Endothelial cell of umbilical vein (primary cell): ENCODE measurements around the gene FAM149B1. TPM values are rescaled to one million over a fixed set of nuclear protein-coding genes. Genes with fewer than 3 reads are reported as not detected.

ENCODE experiments used
- BruUV-seq: library from RNA; stranded (reverse); fragments of 400-500 nt; replicated peaks from 2 replicates; lab custom pipeline; 2021; lab: Mats Ljungman, UMichigan
- CTCF ChIA-PET: fragments of 300-600, 350-600 bp; sonication (Branson Sonifier 250); formaldehyde crosslinking; loops from one replicate; lab custom pipeline; 2021; ENCODE audit warnings: antibody characterized with exemption, inconsistent platforms; lab: Charles Lee
- POLR2A ChIA-PET: fragments of 300-600, 350-600 bp; sonication (Branson Sonifier 250); formaldehyde crosslinking; loops from one replicate; lab custom pipeline; 2021; ENCODE audit warnings: antibody characterized with exemption, inconsistent platforms; lab: Charles Lee
- DNase-seq: peaks from one replicate; pipeline ENCODE4 v3.0.0-alpha.2; 2011; ENCODE audit warnings: low read depth, low spot score
- FAIRE-seq: peaks from 2 replicates; lab custom pipeline; 2011; peaks lifted over from hg19 to GRCh38; lab: Jason Lieb, UNC
- H2AFZ ChIP-seq: 2 replicates; pipeline ENCODE4 v1.6.0; 2012; ENCODE audit warnings: low read depth, low read length, control low read depth, inconsistent platforms
- H3K27ac ChIP-seq: 2 replicates; pipeline ENCODE4 v1.5.1; 2011; ENCODE audit warnings: low read depth, mild to moderate bottlenecking, control low read depth, low read length, moderate library complexity; ENCODE audit not compliant: insufficient read depth
- H3K27me3 ChIP-seq, 2 experiments: 2 replicates each; pipeline versions ENCODE4 v1.6.0 to v1.6.1; 2011; ENCODE audit warnings: low read length in 2 of 2, mixed read lengths in 1 of 2; ENCODE audit not compliant: control insufficient read depth in 2 of 2, insufficient read depth in 2 of 2
- H3K36me3 ChIP-seq, 2 experiments: 2 replicates in 1 of 2; 3 replicates in 1 of 2; pipeline ENCODE4 v1.5.1; 2011; ENCODE audit warnings: low read length in 2 of 2, mild to moderate bottlenecking in 1 of 2, moderate library complexity in 1 of 2; ENCODE audit not compliant: control insufficient read depth in 2 of 2, insufficient read depth in 2 of 2; ENCODE audit errors: extremely low read depth in 1 of 2
- H3K4me1 ChIP-seq: 3 replicates; pipeline ENCODE4 v1.5.1; 2011; ENCODE audit warnings: mild to moderate bottlenecking, low read length; ENCODE audit not compliant: control insufficient read depth, insufficient read depth; ENCODE audit errors: extremely low read depth
- H3K4me2 ChIP-seq: 2 replicates; pipeline ENCODE4 v1.6.1; 2011; ENCODE audit warnings: low read length, control low read depth, mixed read lengths; ENCODE audit not compliant: insufficient read depth
- H3K4me3 ChIP-seq, 3 experiments: fragments of 200-600 bp in 1 of 3; sonication (generic), shearing (Covaris generic) in 1 of 3; replicated peaks in 1 of 3; 2 replicates each; pipeline ENCODE4 v1.5.1; 2011 to 2016; ENCODE audit warnings: control low read depth in 3 of 3, low read length in 3 of 3, mild to moderate bottlenecking in 2 of 3, inconsistent platforms in 1 of 3, low read depth in 1 of 3, moderate library complexity in 1 of 3; ENCODE audit not compliant: insufficient read depth in 1 of 3
- H3K79me2 ChIP-seq: 2 replicates; pipeline ENCODE4 v1.6.0; 2012; ENCODE audit warnings: low read length, inconsistent platforms; ENCODE audit not compliant: control insufficient read depth, insufficient read depth
- H3K9ac ChIP-seq: replicated peaks from 2 replicates; pipeline ENCODE3; 2011; ENCODE audit warnings: low read length, control low read depth; ENCODE audit not compliant: insufficient read depth; ENCODE audit errors: extremely low read depth
- H3K9me1 ChIP-seq: replicated peaks from 3 replicates; pipeline ENCODE4 v1.6.0; 2011; ENCODE audit warnings: mild to moderate bottlenecking, low read length; ENCODE audit not compliant: control insufficient read depth, insufficient read depth; ENCODE audit errors: extremely low read depth
- H3K9me3 ChIP-seq: replicated peaks from 2 replicates; pipeline ENCODE4 v1.5.1; 2012; ENCODE audit warnings: low read length, inconsistent platforms; ENCODE audit not compliant: control insufficient read depth, insufficient read depth
- H4K20me1 ChIP-seq: replicated peaks from 2 replicates; pipeline ENCODE3; 2011; ENCODE audit warnings: mild to moderate bottlenecking, low read length; ENCODE audit not compliant: control insufficient read depth, insufficient read depth; ENCODE audit errors: extremely low read depth
- CTCF ChIP-seq, 2 donors: IDR thresholded peaks; 1 replicate in 1 of 2; 2 replicates in 1 of 2; pipeline ENCODE4 v1.5.1; 2011; ENCODE audit warnings: low read length in 2 of 2, mild to moderate bottlenecking in 2 of 2, moderate library complexity in 2 of 2, control low read depth in 1 of 2, inconsistent platforms in 1 of 2, low read depth in 1 of 2; ENCODE audit not compliant: insufficient read depth in 1 of 2; ENCODE audit errors: extremely low read depth in 1 of 2
- EZH2 ChIP-seq: IDR thresholded peaks from 2 replicates; pipeline ENCODE4 v1.6.1; 2012; ENCODE audit warnings: borderline replicate concordance, low read depth, mild to moderate bottlenecking, moderate library complexity, low read length, inconsistent platforms; ENCODE audit not compliant: severe bottlenecking
- FOS ChIP-seq: IDR thresholded peaks from 2 replicates; pipeline ENCODE4 v1.6.1; 2011; ENCODE audit warnings: mild to moderate bottlenecking, low read length, moderate library complexity, borderline replicate concordance; ENCODE audit not compliant: insufficient read depth
- GATA2 ChIP-seq: IDR thresholded peaks from 2 replicates; pipeline ENCODE4 v1.7.0; 2011; ENCODE audit warnings: low read depth, mild to moderate bottlenecking, moderate library complexity, mixed read lengths, low read length; ENCODE audit not compliant: insufficient read length, insufficient read depth
- JUN ChIP-seq: IDR thresholded peaks from 2 replicates; pipeline ENCODE4 v1.6.1; 2011; ENCODE audit warnings: borderline replicate concordance, low read depth; ENCODE audit not compliant: insufficient read length, insufficient read depth
- MYC ChIP-seq: IDR thresholded peaks from one replicate; pipeline ENCODE4 v1.6.1; 2011; ENCODE audit warnings: mild to moderate bottlenecking, low read depth, low read length
- POLR2A ChIP-seq: IDR thresholded peaks from 2 replicates; pipeline ENCODE4 v1.6.1; 2012; ENCODE audit warnings: low read depth, mild to moderate bottlenecking, control low read depth, low read length
- POLR2AphosphoS5 ChIP-seq: IDR thresholded peaks from 2 replicates; pipeline ENCODE4 v1.6.1; 2012; ENCODE audit warnings: low read depth, mild to moderate bottlenecking, control low read depth, low read length, moderate library complexity; ENCODE audit not compliant: insufficient read depth
- dilution Hi-C: fragments of 300-500 bp; cut with MboI; formaldehyde crosslinking; loops from one replicate; pipeline ENCODE4 v1.15.0; 2019; ENCODE audit warnings: low sequenced_read_pairs; ENCODE audit not compliant: extremely low pct_ligation_motif_present
- intact Hi-C: fragments of 100-400 bp; cut with micrococcal nuclease; formaldehyde crosslinking; loops from one replicate; pipeline ENCODE4 v1.10.0; 2022
- polyA plus RNA-seq, 4 experiments: library from polyadenylated mRNA; depleted of rRNA in 3 of 4; stranded (reverse) in 3 of 4; unstranded in 1 of 4; fragments of >200 nt; gene quantifications; 2 replicates each; pipeline versions ENCODE4 v1.2.1 to v1.2.3, GENCODE V29; 2011 to 2012; ENCODE audit warnings: missing spikeins in 1 of 4
- total RNA-seq: library from RNA; stranded (reverse); gene quantifications from 2 replicates; pipeline ENCODE4 v1.2.3, GENCODE V29; 2021
- TF ChIP-seq, protein P1 (sequence below): IDR thresholded peaks from 2 replicates; pipeline ENCODE4 v1.6.1; 2011; ENCODE audit not compliant: insufficient read depth, insufficient read length

FAM149B1 gene
- total and polyA plus RNA-seq, 2 donors (not counting 3 experiments of a cell fraction or from before 2014, with no cell fraction given): 19.5 to 26.7 TPM

DNA sequence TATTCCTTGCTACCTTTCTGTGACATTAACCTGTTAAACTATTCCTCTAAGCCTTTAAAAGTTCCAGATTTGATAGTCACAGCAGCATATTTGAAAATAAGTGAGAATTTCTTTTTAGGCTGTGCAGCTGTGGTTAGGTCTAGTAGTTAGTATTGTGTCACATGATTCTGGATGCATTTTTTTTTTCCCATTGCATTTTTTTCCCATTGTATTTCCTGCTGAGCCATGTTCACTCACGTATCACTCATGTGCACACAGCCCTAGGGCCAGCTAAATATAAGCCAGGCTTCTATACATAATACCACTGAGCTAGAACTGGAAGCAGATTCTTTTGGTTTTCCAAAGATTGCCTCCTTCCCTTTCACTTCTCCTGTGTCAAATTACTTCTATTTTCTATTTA lies 41.8 kb downstream of the FAM149B1 start:
- Histone ChIP-seq H2AFZ (no peak overlapping the region), H3K9me1 (no peaks in the 10 kb centered on the region), H3K79me2 (no peaks in the 10 kb centered on the region), H3K36me3 (peaks cover 0 to 2% of the 10 kb centered on the region in 2 experiments), H3K4me2 (no peak overlapping the region), H3K27me3 (no peaks in the 10 kb centered on the region), H3K9ac (no peak overlapping the region), H3K4me3 (no peak overlapping the region), H3K9me3 (no peaks in the 10 kb centered on the region), H3K27ac (no peak overlapping the region), H4K20me1 (no peaks in the 10 kb centered on the region), H3K4me1 (no peaks in the 10 kb centered on the region)
- DNase-seq: peak; percentile 58
- POLR2A ChIA-PET: interaction anchor here (0.6 kb wide), 1 partner anchor 1299 kb away, joined by 3 read pairs; no protein-coding TSS in a partner anchor
- no TSS peak for BruUV-seq
- intact Hi-C loops: no loop called here
- TF ChIP-seq EZH2: no peak
- no peak for TF ChIP-seq CTCF (IDR thresholded peaks at IDR 0.05; ENCODE audit: extremely low read depth in 1 of 2, insufficient read depth in 1 of 2, low read depth in 1 of 2, low read length in 2 of 2)
- no peak for TF ChIP-seq POLR2AphosphoS5
- TF ChIP-seq FOS: no peak
- no peak for TF ChIP-seq MYC
- TF ChIP-seq, protein P1, sequence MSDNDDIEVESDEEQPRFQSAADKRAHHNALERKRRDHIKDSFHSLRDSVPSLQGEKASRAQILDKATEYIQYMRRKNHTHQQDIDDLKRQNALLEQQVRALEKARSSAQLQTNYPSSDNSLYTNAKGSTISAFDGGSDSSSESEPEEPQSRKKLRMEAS: no peak
- TF ChIP-seq POLR2A: no peak
- no peak for TF ChIP-seq GATA2
- no peak for TF ChIP-seq JUN
- dilution Hi-C loops: no loop called here
- FAIRE-seq: no peak
- CTCF ChIA-PET: interaction anchor here (1.6 kb wide), 1 partner anchor 9 kb away, joined by 5 read pairs; no protein-coding TSS in a partner anchor
